PC-9 (cell line): ENCODE results near the gene RFTN1.

Source experiments
- CTCF ChIP-seq: fragments of 200-600 bp; sonication (generic); conservative IDR thresholded peaks from 2 replicates; pipeline ENCODE4 v1.6.1; 2017; ENCODE audit warnings: mixed run types, antibody characterized with exemption, mild to moderate bottlenecking, moderate library complexity
- EZH2 ChIP-seq: fragments of 200-600 bp; sonication (generic); IDR thresholded peaks from 2 replicates; pipeline ENCODE4 v1.8.0; 2017; ENCODE audit warnings: antibody characterized with exemption, low read depth

DNA sequence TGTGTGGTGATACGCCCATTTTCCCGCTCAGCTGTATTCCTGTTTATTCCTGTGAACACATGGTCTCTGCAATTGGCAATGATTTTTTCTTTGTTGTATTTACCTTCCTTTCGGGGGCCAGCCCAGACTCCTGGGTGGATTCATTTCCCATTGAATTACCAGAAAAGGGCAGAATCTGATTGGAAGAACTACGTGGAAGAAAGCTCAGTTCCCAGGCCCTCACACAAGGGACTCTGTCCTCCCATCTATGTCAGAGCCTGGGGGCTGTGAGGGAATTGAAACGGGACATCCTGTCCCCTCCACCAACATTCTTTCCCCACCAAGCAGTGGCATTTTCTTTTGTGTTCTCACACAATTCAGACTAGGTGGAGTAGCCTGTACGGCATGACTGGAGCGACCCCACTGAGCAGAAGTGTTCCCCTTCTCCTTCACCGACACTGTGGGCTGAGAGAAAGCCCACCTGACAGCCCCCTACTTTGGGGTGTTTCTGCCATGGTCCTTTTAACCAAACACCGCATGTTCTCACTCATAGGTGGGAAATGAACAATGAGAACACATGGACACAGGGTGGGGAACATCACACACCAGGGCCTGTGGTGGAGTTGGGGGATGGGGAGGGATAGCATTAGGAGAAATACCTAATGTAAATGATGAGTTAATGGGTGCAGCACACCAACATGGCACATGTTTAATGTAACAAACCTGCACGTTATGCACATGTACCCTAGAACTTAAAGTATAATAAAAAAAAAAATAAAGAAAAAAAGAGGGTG is 32.1 kb upstream of the RFTN1 start:
- TF ChIP-seq CTCF, result no peak
- TF ChIP-seq EZH2, result no peak
